Cerebellar nuclear complex (tissue), 1 donor: ENCODE data around the gene ATP6V1F.

Experiments used
- DNase-seq, 2 experiments: peaks; one replicate each; lab custom pipeline; 2025; lab: John Stamatoyannopoulos, UW

ATP6V1F gene

DNA sequence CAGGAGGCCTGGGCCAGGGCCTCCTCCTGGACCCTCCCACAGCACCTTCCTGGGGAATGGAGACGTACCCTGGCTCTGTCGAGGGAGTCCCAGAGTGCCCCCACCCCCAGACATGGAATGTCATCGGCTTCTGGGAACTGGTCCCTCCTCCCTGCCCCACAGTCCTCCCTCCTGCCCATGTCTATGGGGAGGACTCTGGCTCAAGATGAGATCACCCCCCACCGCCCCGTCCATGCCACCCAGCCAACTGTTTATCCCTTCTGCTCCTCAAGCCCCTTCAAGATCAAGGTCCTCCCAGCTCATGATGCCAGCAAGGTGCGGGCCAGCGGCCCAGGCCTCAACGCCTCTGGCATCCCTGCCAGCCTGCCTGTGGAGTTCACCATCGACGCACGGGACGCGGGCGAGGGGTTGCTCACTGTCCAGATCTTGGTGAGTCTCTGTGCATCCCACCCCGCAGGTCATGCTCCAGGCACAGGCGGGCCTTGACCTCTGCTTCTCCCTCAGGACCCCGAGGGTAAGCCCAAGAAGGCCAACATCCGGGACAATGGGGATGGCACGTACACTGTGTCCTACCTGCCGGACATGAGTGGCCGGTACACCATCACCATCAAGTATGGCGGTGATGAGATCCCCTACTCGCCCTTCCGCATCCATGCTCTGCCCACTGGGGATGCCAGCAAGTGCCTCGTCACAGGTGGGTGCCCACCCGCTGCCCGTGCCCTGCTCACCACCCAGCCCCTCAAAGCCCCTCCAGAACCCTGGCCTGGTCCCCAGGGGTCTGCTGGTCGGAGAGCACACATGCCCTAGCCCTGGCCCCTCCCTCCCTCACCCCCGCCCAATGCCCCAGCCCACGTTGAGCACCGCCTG, 14.1 kb upstream of the ATP6V1F start:
- no peak for DNase-seq

DNA sequence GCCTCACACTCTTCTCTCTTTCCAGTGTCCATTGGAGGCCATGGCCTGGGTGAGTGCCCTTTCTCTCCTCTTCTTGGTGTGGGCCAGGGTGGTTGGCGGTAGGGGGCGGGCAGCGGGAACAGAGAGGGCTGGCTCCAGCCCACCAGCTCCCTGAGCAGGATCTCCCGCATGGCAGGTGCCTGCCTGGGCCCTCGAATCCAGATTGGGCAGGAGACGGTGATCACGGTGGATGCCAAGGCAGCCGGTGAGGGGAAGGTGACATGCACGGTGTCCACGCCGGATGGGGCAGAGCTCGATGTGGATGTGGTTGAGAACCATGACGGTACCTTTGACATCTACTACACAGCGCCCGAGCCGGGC, 13.5 kb upstream of the ATP6V1F start:
- DNase-seq: no peak

DNA sequence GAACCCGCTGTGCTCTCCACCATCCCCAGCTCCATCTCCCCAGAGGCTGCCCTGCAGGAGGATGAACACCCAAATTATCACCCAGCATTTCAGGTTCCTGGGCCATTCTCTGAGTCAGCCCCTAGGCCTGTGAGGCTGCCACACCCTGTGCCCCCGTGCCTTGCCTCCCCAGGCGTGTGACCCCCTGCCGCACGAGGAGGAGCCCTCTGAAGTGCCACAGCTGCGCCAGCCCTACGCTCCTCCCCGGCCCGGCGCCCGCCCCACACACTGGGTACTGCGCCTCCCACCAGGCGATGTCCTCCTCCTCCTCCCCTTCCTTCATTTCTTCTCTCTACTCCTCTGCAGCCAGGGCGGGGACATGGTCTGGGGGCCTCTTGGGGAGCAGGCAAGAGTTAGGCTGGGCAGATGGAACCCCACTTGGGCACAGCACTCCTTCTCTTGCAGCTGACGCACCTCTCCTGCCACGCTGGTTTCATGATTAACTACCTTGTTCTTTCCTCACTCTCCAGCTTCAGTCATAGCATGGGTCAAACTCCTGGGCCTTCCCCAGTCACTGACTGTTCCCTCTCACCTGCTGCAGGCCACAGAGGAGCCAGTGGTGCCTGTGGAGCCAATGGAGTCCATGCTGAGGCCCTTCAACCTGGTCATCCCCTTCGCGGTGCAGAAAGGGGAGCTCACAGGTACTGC, 12.7 kb upstream of the ATP6V1F start:
- DNase-seq: no peak

DNA sequence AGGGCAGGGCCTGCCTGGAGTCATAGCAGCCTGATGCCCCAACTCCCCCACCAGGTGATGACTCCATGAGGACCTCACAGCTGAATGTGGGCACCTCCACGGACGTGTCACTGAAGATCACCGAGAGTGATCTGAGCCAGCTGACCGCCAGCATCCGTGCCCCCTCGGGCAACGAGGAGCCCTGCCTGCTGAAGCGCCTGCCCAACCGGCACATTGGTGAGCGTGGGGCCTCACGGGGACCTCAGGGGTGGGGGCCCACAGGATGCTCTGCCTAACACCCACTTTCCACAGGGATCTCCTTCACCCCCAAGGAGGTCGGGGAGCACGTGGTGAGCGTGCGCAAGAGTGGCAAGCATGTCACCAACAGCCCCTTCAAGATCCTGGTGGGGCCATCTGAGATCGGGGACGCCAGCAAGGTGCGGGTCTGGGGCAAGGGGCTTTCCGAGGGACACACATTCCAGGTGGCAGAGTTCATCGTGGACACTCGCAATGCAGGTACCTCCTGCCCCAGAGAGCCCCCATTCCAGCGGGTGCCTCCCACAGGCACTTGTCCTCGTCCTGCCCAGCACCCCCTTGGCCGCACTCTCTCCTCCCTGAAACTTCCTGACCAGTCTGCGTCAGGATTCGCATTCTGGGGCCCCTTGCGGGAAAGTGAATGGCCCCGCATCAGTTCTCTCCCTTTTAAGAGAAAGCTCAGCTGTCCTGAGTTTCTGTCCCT, 10.0 kb upstream of the ATP6V1F start:
- DNase-seq: no peak

DNA sequence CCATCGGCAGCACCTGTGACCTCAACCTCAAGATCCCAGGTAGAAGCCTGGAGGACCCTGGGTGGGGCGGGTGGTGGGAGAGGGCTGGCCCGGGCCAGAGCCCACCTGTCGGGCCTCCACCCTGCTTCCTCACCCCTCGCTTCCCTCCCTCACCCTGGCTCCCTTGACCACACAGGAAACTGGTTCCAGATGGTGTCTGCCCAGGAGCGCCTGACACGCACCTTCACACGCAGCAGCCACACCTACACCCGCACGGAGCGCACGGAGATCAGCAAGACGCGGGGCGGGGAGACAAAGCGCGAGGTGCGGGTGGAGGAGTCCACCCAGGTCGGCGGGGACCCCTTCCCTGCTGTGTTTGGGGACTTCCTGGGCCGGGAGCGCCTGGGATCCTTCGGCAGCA, 8.9 kb upstream of the ATP6V1F start:
- DNase-seq: no peak

DNA sequence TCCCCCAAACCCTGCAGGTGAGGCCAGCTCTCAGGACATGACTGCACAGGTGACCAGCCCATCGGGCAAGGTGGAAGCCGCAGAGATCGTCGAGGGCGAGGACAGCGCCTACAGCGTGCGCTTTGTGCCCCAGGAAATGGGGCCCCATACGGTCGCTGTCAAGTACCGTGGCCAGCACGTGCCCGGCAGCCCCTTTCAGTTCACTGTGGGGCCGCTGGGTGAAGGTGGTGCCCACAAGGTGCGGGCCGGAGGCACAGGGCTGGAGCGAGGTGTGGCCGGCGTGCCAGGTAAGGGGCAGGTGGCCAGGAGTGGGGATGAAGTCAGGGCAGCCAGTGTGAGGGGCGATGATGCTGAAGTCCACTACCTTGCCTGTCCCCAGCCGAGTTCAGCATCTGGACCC, 8.3 kb upstream of the ATP6V1F start:
- no peak for DNase-seq

DNA sequence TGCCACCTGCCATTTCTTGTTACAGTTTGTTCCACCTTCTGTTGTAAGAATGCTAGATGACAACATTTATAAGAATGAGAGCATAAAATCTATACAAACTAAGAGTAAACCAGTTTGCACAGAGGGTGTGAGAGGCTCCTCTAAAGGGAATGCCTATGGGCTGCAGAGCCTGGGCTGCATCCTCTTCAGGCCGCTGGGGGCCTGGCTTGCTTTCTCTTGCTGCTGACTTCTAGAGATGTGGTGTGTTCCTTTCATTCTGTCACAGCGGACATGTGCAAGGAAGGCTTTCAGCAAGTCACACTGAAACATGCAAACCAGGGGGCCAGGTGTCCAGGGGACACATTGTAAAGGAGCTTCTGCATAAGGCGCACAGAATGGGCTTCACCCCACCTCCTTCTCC, 7.1 kb upstream of the ATP6V1F start:
- DNase-seq: no peak

DNA sequence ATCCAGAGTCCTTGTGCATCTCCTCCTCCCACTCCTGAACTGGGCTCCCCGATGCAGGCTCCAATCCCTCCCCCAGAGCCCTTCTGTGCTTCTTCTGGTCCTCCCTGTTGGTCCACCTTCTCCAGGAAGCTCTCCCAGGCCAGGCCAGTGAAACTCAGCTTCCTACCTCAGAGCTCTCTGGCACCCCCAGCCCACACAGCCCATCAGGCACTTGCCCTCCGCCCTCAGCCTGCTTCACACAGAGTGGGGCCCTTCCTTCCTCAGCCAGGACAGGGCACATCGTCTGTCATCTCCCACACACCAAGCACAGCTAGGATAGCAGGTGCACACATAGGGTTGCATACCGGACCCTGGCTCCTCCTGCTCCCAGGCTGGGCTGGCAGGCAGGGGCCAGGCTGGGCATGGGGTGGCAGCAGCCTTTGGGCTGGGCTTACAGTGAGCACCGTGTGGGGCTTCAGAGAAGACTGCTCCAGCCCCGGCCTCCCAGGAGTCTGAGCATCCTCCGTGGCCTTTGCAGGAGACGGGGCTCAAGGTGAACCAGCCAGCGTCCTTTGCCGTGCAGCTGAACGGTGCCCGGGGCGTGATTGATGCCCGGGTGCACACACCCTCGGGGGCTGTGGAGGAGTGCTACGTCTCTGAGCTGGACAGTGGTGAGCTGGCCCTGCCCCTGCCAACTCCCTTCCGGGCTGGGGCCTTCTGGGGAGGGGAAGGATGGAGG, 6.5 kb upstream of the ATP6V1F start:
- DNase-seq: no peak

DNA sequence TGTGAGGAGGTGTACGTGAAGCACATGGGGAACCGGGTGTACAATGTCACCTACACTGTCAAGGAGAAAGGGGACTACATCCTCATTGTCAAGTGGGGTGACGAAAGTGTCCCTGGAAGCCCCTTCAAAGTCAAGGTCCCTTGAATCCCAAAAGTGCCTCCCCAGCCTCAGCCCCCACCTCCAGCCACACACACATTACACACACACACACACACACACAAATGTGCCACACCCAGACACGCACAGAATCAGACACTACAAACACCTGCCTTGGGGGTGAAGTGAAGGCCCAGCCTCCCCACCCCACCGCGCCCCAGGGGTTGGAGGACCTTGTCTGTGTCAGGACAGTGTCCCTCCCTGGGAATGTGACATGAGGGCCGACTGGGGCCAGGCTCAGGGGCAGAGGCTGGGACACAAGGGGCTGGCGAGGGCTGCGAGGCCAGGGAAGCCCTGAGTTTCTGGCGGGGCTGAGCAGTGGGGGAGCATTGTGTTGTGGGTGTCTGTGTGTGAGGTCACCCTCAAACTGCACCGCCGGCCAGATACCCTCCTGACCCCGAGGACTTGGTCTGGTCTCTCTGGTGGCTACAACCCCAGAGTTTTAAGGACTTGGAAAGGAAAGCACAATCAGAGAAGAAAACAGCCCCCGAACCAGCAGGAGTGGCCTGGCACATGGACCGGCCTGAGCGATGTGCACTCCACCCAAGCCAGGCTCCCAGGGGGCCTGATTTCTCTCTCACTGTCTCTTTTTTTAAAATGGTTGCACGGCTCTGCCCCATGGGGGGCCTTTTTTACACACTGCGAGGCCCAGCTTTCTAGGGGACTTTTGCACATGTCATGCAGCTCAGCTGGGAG, 4.0 kb upstream of the ATP6V1F start:
- DNase-seq: no peak

DNA sequence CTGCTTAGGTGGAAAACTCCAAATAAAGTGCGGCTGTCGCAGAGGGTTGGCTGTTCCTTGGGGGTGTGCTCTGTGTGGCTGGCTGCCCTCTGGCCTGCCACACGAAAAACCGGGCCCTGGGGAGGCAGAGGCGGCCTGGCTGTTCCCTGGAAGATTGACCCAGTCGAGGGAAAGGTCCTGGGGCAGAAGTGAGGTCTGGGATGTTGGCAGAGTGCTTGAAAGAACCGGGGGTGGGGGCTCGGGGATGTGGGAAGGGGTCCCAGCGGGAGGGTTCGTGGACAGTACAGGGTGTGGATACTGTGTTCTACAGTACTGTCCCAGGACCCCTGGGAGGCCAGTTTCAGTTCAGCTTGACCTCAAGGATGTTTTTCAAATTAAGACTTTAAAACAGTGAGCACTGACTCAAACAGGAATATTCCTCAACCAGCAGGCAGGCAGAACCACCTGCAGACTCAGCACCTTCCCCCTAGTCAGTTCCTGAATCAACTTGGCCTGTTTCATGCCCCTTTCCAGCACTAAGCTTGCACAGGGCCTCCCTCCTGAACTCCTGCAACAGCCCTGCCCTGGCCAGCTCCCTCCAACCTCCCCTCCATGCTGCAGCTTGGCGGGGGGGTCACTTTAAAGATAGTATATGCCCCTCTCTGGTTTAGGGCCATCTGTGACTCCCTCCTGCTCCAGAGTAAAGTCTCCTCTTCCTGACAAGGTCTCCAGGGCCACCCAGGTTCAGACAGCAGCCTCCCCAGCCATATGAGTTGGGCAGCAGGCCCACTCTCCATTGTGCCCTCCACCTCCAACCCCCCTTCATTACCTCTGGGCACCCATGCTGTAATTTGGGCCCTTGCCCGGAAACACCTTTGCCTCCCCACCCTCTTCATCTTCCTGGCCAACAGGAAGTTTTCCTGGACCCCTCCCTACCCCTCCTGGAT, 3.2 kb upstream of the ATP6V1F start:
- DNase-seq: no peak

DNA sequence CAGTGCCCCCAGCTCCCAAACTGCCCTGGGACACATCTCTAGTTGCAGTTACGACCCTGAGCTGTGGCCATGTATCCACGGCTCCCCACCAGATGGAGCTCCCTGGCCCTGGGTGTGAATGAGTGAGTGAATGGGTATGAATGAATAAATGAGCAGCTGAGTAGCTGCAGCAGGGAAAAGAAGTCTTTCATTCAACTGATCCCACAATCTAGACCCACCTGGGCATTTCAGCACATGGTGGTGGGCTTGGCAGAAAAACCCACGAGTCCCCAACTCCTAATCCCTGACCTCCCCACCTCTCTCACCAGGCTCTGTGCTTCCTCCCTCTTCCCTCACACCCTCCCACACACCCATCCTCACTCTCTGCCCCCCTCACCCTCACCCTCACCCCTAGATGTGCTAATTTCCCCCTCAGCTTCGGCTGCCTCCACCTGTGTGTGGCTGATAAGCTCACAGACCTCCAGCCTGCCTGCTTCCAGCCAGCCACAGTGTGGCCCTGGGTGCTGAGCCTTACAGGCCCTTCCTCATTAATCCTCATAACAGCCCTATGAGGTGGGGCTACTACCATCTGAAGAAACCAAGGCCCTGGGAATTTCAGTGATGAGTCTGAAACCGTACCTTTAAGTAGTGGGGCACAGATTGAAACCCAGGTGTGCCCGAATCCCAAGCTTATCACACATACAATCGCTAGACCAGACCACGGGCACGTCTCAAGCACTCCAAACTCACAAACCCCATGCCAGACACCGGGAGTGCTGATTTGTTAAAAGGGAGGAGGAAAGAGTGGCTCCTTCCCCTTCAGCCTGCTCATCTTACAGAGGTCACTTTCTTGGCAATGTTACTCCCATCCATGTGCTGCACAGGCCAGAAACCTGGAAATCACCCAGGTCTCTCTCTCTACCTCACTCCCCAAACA, 2.2 kb upstream of the ATP6V1F start:
- DNase-seq: no peak

DNA sequence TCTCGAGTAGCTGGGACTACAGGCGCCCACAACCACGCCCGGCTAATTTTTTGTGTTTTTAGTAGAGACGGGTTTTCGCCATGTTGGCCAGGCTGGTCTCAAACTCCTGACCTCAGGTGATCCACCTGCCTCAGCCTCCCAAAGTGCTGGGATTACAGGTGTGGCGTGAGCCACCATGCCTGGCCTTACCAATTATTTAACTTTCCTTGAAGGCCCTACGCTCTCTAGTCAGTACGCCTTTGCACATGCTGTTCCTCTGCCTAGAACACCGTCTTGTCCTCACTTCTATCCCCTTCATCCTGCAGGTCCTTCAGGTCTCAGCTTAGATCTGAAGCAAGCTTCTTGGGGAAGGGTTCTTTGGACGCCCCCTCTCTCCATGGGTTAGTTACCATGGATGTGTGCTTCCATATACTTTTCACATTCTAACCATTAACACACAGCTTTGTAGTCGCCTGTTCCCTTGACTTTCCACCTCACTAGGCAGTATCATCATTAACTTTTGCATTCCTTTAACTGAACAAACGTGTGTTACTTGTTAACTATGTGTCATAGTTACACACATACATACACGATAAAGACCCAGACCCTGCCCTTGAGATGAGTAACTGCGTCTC, 592 bp upstream of the ATP6V1F start:
- no peak for DNase-seq

DNA sequence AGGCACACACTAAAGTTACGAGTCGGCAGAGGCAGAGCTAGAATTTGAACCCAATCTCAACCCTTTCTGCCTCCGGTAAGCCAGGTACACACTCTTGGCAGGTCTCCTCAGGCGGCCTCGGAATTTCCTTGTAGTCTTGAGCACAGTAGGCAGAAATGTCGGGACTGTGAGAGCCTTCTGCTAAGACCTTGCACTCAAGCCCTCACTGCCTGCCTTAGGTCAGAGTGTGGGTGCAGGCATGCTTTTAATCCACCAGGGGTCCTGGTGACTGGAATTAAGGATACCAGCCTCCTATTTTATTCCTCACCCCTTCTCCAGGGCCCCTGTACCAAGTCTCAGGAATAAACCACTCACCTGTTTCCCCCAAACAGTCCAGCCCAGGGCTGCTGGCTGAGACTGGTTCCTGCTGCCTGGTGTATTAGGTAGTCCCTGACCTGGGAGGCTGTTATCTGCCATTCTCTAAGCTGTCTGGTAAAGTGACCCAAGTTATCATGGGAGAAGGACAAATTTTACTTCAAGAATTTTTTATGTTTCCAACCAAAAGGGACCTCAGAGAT, 855 bp downstream of the ATP6V1F start:
- peak in 1 of 2 experiments; percentile 20 for DNase-seq

DNA sequence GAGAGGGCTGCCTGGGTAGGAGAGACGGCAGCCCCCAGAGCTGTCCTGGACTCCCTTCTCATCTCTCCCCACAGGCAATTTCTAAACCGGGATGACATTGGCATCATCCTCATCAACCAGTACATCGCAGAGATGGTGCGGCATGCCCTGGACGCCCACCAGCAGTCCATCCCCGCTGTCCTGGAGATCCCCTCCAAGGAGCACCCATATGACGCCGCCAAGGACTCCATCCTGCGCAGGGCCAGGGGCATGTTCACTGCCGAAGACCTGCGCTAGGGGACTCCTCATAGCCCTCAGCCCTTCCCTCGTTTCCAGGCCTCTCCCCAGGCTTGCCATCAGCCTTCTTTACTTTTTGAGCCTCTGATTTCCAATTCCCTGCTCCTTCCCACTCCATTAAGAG, 2.6 kb downstream of the ATP6V1F start:
- no peak for DNase-seq

DNA sequence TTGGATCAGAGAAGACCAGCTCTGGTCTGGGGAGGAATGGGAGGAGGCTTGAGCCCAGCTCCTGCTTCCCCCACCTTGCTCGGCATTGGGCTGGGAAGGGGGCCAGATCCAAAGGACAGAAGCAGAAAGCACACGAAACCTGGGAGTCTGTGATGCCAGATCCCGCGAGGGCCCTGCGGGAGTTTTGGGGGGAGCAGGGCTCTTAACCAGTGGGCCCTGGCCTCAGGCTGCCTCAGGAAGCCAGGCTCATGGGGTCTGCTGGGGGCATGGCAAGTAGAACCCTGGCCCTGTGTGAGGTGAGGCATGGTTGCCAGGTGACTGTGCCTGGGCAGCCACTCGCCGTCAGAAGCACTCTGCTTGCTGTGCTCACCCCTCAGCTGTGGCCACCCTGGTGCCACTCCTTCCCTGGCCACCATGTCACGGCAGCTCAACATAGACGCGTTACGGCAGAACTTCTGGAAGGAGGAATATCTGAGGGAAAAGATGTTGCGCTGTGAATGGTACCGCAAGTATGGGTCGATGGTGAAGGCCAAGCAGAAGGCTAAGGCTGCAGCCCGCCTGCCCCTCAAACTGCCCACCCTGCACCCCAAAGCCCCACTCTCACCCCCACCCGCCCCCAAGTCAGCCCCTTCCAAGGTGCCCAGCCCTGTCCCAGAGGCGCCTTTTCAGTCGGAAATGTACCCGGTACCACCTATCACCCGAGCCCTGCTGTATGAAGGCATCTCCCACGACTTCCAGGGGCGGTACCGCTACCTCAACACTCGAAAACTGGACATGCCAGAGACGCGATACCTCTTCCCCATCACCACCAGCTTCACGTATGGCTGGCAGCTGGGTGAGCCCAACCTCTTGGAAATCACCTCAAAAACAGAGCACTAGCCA, 3.6 kb downstream of the ATP6V1F start:
- DNase-seq: no peak

DNA sequence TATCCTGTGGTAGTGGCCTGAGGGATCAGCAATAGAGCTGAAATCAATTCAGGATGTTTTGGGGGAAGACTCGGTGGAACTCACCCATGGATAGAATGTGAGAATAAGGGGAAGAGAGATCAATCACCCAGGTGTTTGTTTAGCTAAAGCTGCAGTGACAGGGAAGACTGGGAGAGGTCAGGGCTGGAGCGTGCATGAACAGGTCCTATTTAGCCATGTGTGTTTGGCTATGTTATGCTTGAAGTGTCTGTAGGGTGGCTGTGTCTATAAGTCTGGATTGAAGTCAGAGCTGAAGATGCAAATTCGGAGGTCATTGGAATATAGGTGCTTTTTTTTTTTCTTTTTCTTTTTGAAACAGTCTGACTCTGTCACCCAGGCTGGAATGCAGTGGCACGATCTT, 4.6 kb downstream of the ATP6V1F start:
- no peak for DNase-seq
